ENCODE measurements around the gene CDK5RAP2. TPM values are rescaled to one million over a fixed set of nuclear protein-coding genes. Genes with fewer than 3 reads are reported as not detected.
"Not testable (repeated sequence)": the region's sequence is repeated elsewhere in the genome, so short reads cannot be mapped to it uniquely, and the experiment has no call there.

Gene CDK5RAP2
- total RNA-seq, 1 experiment from 2014 or later: 65.3 TPM

GRCh38 chr9:120545701-120546550 lies 34.0 kb downstream of the CDK5RAP2 start:
- no peak for DNase-seq (ENCODE audit: low read depth)

DNA sequence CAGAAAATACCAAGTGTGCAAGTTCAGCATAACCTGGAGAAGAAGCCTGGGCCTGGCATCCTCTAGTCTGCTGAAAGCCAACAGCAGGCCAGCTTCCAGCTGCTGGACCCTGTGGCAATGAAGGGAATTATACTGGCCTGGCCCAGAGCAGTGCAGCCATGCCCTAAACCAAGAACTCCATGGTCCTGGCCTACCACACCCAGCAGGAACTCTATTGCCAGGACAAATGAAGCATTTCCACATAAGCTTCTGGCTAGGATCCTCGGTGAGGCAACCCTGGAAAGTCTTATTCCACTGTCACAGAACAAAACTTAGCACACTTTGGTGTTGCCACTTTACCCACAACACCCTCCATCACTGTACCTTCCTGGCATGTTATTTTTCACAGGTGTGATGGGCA lies 35.5 kb downstream of the CDK5RAP2 start:
- no peak for DNase-seq (ENCODE audit: low read depth)

DNA sequence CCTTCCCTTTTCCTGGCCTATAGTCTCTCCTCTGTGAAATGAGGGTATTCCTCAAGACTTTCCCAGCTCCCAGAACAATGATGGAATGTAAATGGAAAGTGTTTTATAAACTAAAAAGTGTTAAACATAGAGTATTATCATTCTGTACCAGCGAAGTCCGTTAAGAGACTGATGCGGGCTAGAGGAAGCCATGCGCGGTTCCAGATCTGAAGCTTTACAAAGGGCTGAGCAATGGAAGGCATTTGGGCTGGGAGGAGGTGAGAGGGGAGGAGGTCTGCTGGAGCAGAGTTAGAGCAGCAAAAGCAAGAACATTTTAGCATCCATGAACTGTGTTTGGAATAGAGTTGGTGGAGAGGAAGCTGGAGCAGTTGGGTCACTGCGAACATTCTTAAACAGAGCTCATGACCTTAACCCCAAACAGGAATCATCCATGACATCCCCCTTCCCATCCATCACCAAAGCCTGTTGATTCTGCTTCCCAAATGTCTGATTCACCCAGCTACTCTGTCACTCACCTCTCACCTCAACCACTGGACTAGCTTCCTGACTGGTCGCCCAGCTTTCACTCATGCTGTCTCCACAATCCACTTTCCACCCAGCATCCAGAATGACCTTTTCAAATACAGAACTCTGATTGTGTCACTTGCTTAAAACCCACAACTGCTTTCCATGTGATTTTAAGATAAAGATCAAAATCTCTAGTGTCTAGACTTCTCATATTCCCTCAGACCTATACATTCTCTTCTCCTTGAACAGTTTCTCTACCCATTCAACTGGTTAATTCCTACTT lies 37.1 kb downstream of the CDK5RAP2 start:
- DNase-seq (ENCODE audit: low read depth): peak; percentile 18

DNA sequence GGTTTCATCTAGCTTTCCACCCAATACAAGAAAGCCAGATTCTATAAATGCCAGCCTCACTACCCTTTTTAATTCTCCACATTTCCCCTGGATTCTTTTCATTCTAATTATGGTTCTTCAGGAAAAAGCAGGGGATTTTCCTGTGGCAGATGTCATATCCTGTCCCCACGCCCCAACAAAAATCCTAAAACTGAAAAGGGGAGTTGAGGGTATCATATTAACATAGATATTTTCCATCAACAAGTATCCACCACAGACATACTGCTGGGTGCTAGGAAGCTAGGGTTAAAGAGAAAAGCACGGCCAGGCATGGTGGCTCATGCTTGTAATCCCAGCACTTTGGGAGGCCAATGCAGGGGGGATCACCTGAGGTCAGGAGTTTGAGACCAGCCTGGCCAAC lies 38.0 kb downstream of the CDK5RAP2 start:
- DNase-seq (ENCODE audit: low read depth): no peak

DNA sequence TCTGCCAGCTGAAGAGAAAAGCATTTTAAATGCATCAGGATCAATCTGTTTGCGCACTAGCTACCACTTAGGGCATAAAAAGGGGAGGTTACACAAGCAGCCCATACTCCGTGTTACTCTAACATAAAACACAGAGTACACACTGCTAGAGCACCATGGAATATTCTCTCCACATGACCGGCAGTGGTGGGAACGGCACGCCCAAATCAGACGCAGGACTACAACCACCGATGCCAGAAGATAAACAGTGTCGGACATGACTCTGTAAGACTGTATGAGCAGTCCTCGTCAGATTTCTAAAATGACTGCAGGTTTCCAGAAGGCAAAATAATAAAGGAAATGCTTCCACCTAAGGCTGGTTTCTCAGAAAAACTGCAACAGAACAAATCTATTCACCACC lies 40.0 kb downstream of the CDK5RAP2 start:
- DNase-seq (ENCODE audit: low read depth): no peak

DNA sequence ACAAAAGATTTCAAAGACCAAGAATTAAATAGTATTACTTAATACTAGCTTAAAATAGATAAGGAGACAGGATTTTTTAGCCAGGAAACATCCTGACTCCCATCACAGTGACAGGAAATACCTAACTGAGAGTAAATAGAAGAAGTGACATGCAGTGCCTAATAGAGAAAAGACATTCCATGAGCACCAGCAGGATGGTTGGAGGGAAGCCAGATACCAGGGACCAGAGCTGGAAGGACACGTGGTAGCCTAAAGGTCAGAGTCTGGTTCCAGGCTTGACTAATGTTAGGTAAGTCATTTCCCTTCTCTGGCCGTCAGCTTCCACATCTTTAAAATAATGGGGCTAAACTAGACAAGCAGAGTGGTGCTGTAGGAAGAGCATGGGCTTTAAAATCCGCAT lies 41.6 kb downstream of the CDK5RAP2 start:
- DNase-seq (ENCODE audit: low read depth): peak; percentile 44

- no peak for DNase-seq (ENCODE audit: low read depth)
Observed at GRCh38 chr9:120536949-120537640, 42.9 kb downstream of the CDK5RAP2 start.

- no peak for DNase-seq (ENCODE audit: low read depth)
Observed at GRCh38 chr9:120536094-120536493, 43.9 kb downstream of the CDK5RAP2 start.

GRCh38 chr9:120534266-120534665 lies 45.7 kb downstream of the CDK5RAP2 start:
- DNase-seq (ENCODE audit: low read depth): no peak

- DNase-seq (ENCODE audit: low read depth): no peak
Observed at GRCh38 chr9:120532891-120533290, 47.1 kb downstream of the CDK5RAP2 start.

DNA sequence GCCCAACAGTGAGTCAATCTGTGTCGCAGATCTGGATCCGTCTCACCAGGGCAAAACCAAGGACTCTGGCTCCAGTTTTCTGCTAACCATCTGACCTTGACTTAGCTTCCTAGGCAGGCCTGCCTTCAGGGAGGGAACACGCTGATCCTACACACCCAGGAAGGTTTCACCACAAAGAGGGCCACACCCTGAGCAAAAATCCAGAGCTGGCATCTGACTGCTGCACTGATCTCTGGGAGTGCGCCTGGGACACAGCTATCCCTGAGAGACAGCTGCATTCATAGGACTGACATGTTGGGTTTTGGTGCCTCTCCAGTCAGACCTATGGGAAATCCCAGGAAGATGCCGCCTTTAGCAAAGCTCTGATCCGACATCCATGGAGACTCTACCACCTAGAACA lies 47.5 kb downstream of the CDK5RAP2 start:
- DNase-seq (ENCODE audit: low read depth): peak; percentile 47

DNA sequence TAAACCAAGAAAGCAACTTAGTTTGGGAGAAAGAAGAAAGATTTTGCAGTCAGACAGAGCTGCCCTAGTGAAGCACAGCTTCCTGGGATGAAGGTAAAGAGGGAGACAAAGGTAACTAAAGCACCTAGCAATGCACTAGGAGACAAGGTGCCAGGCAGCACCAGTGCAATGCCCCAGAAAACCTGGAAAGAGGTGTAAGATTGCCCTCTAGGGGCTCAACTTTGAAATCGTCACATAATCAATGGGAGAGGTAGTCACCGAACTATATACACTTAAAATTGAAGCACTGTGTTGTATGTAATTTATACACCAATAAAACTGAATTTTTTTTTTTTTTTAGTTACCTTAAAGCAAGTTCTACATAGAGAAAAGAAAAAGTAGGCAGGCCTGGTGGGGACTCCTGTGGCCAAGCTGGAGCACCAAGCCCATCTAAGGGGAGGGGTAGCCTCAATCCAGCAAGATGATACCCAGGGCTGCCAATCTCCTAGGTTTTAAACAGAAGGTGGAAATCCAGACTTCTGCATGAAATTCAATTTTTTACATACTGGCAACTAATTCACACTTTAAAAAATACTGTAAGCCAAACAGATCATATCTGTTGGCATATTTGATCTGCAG lies 48.2 kb downstream of the CDK5RAP2 start:
- DNase-seq (ENCODE audit: low read depth): peak; percentile 17

GRCh38 chr9:120530220-120530832 lies 49.6 kb downstream of the CDK5RAP2 start:
- DNase-seq (ENCODE audit: low read depth): not testable (repeated sequence)

GRCh38 chr9:120528829-120529228 lies 51.1 kb downstream of the CDK5RAP2 start:
- no peak for DNase-seq (ENCODE audit: low read depth)

DNA sequence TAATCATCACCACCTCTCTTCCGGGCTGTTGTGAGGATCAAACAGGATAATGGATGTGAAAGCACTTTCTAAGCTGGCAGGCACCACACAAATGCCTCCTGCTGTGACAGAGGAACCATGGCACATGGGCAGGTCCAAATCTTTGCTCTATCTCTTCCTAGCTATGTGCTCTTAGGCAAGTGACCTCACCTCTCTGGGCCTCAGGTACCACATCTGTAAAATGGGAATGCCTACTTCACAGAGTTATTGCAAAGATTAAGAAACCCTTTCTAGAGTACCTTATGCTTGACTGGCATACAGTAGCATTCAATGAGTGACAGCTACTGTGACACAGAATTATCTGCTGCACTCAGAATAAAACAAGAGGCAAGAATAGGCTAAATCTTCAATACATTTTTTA lies 51.6 kb downstream of the CDK5RAP2 start:
- no peak for DNase-seq (ENCODE audit: low read depth)

GRCh38 chr9:120526534-120526933 lies 53.4 kb downstream of the CDK5RAP2 start:
- no peak for DNase-seq (ENCODE audit: low read depth)

DNA sequence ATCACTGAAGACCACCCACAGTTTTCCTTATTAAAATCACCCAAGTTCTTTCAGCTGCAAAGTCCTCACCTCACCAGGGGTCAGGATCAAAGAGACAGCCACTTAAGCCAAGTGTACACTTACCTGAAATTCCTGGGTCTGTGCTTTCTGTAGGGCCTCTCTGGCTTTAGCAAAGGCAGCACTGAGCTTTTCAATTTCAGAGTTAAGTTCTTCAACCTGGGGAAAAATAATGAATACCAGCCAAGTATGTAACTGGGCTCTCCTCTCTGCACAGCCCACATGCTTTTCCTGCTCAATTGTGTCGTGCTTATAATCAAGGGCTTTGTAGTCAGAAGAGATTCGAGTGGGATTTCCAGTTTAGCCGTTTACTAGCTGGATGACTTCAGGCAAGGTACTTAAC lies 55.1 kb downstream of the CDK5RAP2 start:
- DNase-seq (ENCODE audit: low read depth): no peak

DNA sequence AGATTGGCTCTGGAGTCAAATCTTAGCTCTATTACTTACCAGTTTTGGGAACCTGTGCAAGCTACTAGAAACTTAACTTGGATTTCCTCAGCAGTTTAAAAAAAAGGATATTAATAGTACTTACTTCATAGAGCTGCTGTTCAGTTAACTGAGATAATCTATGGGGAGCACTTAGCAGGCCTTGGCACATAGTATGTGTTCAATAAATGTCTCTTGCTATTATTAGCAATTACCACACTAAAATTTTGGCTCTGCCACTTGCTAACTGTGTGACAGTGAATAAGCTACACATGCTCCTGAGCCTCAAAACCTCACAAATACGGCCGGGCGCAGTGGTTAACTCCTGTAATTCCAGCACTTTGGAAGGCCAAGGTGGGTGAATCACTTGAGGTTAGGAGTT lies 55.9 kb downstream of the CDK5RAP2 start:
- DNase-seq (ENCODE audit: low read depth): no peak

- DNase-seq (ENCODE audit: low read depth): no peak
Observed at GRCh38 chr9:120522558-120522957, 57.4 kb downstream of the CDK5RAP2 start.

DNA sequence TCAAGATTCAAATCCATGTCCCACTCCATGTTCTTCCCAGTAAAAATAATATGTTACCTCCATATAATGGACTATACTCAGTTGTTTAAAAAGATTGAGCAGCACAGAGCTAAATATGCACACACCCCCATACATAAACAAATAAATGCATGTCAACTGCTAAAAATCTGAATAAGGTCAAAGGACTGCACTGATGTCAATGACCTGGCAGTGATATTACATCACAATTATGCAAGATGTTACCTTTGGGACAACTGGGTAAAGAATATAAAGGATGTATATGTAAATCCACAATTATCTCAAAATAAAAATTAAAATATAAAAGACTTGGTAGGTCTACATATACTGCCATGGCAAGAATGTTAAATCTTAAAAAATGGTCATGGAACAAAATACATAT lies 57.9 kb downstream of the CDK5RAP2 start:
- no peak for DNase-seq (ENCODE audit: low read depth)

DNA sequence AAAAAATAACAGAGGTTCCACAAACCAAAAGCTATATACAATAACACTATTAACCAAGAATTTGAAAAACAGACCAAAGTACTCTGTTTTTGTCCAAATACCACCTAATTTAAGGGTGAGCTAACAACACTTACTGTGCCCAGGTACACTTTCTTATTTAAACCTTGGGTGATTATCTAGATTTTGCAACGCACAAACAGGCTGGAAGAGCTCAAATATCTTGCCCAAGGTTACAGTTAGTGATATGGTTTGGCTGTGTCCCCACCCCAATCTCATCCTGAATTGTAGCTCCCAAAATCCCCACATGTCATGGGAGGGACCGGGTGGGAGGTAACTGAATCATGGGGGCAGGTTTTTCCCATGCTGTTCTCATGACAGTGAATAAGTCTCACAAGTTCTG lies 58.9 kb downstream of the CDK5RAP2 start:
- no peak for DNase-seq (ENCODE audit: low read depth)
